Parathyroid adenoma (tissue), 2 donors: Measurements from ENCODE around the gene HSF2.

Experiments used
- H2AFZ ChIP-seq: fragments of 300-600 bp; sonication (generic); one replicate; pipeline ENCODE4 v1.7.0; 2017; ENCODE audit warnings: antibody characterized with exemption, mild to moderate bottlenecking
- H3K27ac ChIP-seq: fragments of 300-600 bp; sonication (generic); one replicate; pipeline ENCODE4 v1.7.0; 2017
- H3K27me3 ChIP-seq: fragments of 300-600 bp; sonication (generic); one replicate; pipeline ENCODE4 v1.7.0; 2017; ENCODE audit warnings: low read length; ENCODE audit not compliant: control insufficient read depth, insufficient read depth
- H3K36me3 ChIP-seq: fragments of 300-600 bp; sonication (generic); one replicate; pipeline ENCODE4 v1.7.0; 2017; ENCODE audit warnings: low read length; ENCODE audit not compliant: control insufficient read depth, insufficient read depth
- H3K4me1 ChIP-seq: fragments of 300-600 bp; sonication (generic); one replicate; pipeline ENCODE4 v1.7.0; 2017; ENCODE audit warnings: control low read depth
- H3K4me2 ChIP-seq: fragments of 300-600 bp; sonication (generic); one replicate; pipeline ENCODE4 v1.7.0; 2017; ENCODE audit warnings: low read length
- H3K4me3 ChIP-seq: fragments of 300-600 bp; sonication (generic); one replicate; pipeline ENCODE4 v1.7.0; 2017; ENCODE audit warnings: low read depth, low read length
- H3K79me2 ChIP-seq: fragments of 300-600 bp; sonication (generic); one replicate; pipeline ENCODE4 v1.7.0; 2017; ENCODE audit warnings: control low read depth
- H3K9ac ChIP-seq: fragments of 300-600 bp; sonication (generic); one replicate; pipeline ENCODE4 v1.7.0; 2017; ENCODE audit warnings: mild to moderate bottlenecking
- H3K9me3 ChIP-seq: fragments of 300-600 bp; sonication (generic); one replicate; pipeline ENCODE4 v1.7.0; 2017; ENCODE audit warnings: low read length; ENCODE audit not compliant: control insufficient read depth
- TF ChIP-seq, protein P1 (sequence below): fragments of 300-600 bp; sonication (generic); IDR thresholded peaks from one replicate; pipeline ENCODE4 v1.7.0; 2017; ENCODE audit warnings: antibody characterized with exemption, mild to moderate bottlenecking
- donor health status: primary hyperparathyroidism.

HSF2 gene

DNA sequence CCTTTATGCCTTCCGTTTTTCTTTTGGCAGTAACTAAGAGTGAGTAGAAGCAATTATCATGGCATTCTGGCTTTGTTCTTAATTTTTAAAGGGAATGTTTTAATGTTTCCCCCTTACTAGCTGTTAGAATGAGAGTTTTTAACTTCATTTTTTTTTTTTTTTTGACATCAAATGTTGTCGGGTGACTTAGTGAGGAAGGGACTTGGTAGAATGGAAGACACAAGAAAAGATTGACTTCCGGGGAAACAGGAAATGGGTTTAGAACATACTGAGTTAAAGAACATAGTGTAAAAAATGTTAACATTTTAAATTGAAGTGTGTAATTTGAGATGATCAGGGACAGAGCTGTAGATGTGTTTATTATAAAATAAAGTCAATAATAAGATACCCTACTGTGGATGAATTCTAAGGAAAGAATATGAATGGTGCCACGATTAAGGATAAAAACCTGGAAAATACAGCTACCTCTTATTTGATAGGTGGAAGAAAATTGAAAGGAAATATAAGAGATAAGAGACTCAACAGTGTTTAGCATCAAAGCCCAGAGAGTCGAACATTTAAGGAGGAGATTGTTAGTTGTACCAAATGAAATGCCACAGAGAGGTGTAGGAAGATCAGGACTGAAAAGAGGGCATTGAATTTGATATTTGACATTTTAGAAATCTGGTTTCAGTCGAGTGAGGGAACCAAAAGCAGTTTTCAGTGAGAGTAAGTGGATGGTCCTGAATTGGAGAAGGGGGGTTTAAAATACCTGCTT lies 9.4 kb downstream of the HSF2 start:
- Histone ChIP-seq H3K9me3 (no peaks in the 10 kb centered on the region), H3K27me3 (no peaks in the 10 kb centered on the region), H3K4me1 (no peaks in the 10 kb centered on the region), H3K9ac (no peak overlapping the region), H3K36me3 (no peaks in the 10 kb centered on the region), H3K4me2 (no peak overlapping the region), H2AFZ (no peak overlapping the region), H3K79me2 (peaks cover 12% of the 10 kb centered on the region), H3K27ac (no peak overlapping the region), H3K4me3 (no peak overlapping the region)
- TF ChIP-seq, protein P1, sequence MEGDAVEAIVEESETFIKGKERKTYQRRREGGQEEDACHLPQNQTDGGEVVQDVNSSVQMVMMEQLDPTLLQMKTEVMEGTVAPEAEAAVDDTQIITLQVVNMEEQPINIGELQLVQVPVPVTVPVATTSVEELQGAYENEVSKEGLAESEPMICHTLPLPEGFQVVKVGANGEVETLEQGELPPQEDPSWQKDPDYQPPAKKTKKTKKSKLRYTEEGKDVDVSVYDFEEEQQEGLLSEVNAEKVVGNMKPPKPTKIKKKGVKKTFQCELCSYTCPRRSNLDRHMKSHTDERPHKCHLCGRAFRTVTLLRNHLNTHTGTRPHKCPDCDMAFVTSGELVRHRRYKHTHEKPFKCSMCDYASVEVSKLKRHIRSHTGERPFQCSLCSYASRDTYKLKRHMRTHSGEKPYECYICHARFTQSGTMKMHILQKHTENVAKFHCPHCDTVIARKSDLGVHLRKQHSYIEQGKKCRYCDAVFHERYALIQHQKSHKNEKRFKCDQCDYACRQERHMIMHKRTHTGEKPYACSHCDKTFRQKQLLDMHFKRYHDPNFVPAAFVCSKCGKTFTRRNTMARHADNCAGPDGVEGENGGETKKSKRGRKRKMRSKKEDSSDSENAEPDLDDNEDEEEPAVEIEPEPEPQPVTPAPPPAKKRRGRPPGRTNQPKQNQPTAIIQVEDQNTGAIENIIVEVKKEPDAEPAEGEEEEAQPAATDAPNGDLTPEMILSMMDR: no peak

DNA sequence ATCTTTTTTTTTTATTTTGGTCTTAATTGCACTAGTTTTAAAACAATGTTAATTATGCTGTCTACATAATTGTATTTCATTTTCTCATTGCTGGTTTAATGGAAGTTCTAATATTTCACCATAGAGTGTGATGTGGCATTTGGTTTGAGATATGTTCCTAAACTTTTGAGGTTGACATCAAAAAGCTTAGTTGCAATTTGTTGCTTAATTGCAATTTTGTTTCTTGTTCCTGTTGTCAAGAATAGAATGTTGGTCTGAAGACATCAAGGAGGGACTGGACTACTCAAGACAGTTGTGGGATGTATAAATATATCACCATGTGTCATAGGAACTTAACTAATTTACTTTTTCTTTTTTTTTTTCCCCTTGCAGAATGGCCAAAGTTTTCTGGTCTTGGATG lies 12.5 kb downstream of the HSF2 start:
- H3K4me2 ChIP-seq: no peak overlapping the region
- H3K9ac ChIP-seq: no peak overlapping the region
- TF ChIP-seq, protein P1: no peak
- H3K9me3 ChIP-seq: no peaks in the 10 kb centered on the region
- H3K27me3 ChIP-seq: no peaks in the 10 kb centered on the region
- H3K4me1 ChIP-seq: no peaks in the 10 kb centered on the region
- no peak overlapping the region for H2AFZ ChIP-seq
- peaks cover under 1% of the 10 kb centered on the region for H3K79me2 ChIP-seq
- H3K36me3 ChIP-seq: no peaks in the 10 kb centered on the region
- no peak overlapping the region for H3K4me3 ChIP-seq
- H3K27ac ChIP-seq: no peak overlapping the region

DNA sequence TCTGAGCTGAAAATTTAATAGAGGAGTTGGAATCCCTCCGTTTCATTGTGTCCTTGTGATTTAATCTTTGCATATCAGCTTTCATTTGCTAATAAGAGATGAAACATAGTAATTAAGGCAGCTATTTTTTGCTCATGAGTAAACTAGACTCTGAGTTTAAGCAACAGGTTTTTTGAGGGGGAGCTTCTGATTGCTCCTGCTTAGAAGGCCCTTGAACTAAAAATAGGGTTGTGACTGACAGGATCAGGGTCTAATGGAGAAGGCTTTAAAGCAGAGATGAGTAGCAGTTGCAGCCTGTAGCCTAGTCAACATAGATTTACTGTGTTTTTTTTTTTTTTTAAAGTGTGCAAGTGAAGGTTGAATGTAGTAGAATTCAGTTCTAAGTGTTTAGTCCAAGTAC lies 17.4 kb downstream of the HSF2 start:
- no peak overlapping the region for H3K4me3 ChIP-seq
- TF ChIP-seq, protein P1: no peak
- no peak overlapping the region for H3K27ac ChIP-seq
- H3K4me1 ChIP-seq: no peaks in the 10 kb centered on the region
- no peak overlapping the region for H3K4me2 ChIP-seq
- no peaks in the 10 kb centered on the region for H3K9me3 ChIP-seq
- no peaks in the 10 kb centered on the region for H3K27me3 ChIP-seq
- no peaks in the 10 kb centered on the region for H3K36me3 ChIP-seq
- no peak overlapping the region for H3K9ac ChIP-seq
- H2AFZ ChIP-seq: no peak overlapping the region
- no peaks in the 10 kb centered on the region for H3K79me2 ChIP-seq

DNA sequence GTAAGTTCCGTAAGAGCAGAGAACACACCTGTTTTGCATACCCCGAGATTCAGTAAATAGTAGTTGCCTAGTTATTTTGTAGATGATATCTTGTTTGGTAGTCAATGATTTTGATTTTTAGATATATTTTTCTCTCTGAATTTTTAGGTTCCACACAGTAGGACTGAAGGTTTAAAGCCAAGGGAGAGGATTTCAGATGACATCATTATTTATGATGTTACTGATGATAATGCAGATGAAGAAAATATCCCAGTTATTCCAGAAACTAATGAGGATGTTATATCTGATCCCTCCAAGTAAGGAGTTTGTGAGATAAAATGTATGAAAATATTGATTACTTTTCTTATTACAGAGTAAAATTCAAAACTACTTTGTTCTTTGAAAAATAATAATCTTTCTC lies 22.6 kb downstream of the HSF2 start:
- H3K4me1 ChIP-seq: no peaks in the 10 kb centered on the region
- no peak overlapping the region for H3K9ac ChIP-seq
- H3K4me3 ChIP-seq: no peak overlapping the region
- H3K27ac ChIP-seq: no peak overlapping the region
- TF ChIP-seq, protein P1: no peak
- no peak overlapping the region for H3K4me2 ChIP-seq
- H3K9me3 ChIP-seq: no peaks in the 10 kb centered on the region
- no peak overlapping the region for H2AFZ ChIP-seq
- no peaks in the 10 kb centered on the region for H3K27me3 ChIP-seq
- no peaks in the 10 kb centered on the region for H3K79me2 ChIP-seq
- H3K36me3 ChIP-seq: no peaks in the 10 kb centered on the region
